IMR-90 (cell line): ENCODE results near the gene CCPG1. TPM values are rescaled to one million over a fixed set of nuclear protein-coding genes. Genes with fewer than 3 reads are reported as not detected.

Experiments used
- ATAC-seq: fragments of 200-7000 bp; cut with Tn5 transposase; 2 replicates; pipeline ENCODE4 v1.9.1; 2020; ENCODE audit warnings: low read depth, mild to moderate bottlenecking, moderate library complexity
- BruUV-seq: library from RNA; stranded (reverse); fragments of 400-500 nt; replicated peaks from 2 replicates; lab custom pipeline; 2021; lab: Mats Ljungman, UMichigan
- CTCF ChIA-PET: fragments of 300-600 bp; formaldehyde crosslinking; extraction: SDS; loops from one replicate; lab custom pipeline; 2021; ENCODE audit warnings: antibody characterized with exemption; lab: Yijun Ruan, JAX
- POLR2A ChIA-PET: fragments of 300-600 bp; sonication (Branson Sonifier 250); formaldehyde crosslinking; loops from one replicate; lab custom pipeline; 2022; ENCODE audit warnings: antibody characterized with exemption; ENCODE audit not compliant: unreplicated experiment; lab: Charles Lee
- DNase-seq: peaks from one replicate; pipeline ENCODE4 v3.0.0; 2013
- H2AFZ ChIP-seq: replicated peaks from 2 replicates; pipeline ENCODE3; 2013; ENCODE audit warnings: low read length, mild to moderate bottlenecking; ENCODE audit not compliant: poor library complexity
- H2AK5ac ChIP-seq: 2 replicates; pipeline ENCODE4 v1.6.1; 2013; ENCODE audit warnings: low read depth, low read length, inconsistent platforms
- H2AK9ac ChIP-seq: replicated peaks from 2 replicates; pipeline ENCODE3; 2013; ENCODE audit warnings: mild to moderate bottlenecking, low read depth, low read length, moderate library complexity; ENCODE audit not compliant: poor library complexity
- H2BK120ac ChIP-seq: 2 replicates; pipeline ENCODE4 v1.6.1; 2013; ENCODE audit warnings: low read depth, low read length, inconsistent platforms
- H2BK15ac ChIP-seq: 3 replicates; pipeline ENCODE4 v1.6.1; 2013; ENCODE audit warnings: low read depth, low read length, inconsistent platforms
- H2BK20ac ChIP-seq: 2 replicates; pipeline ENCODE4 v1.6.1; 2013; ENCODE audit warnings: low read depth, mild to moderate bottlenecking, inconsistent platforms, low read length, moderate library complexity
- H2BK5ac ChIP-seq: 2 replicates; pipeline ENCODE4 v1.6.1; 2013; ENCODE audit warnings: mild to moderate bottlenecking, low read depth, low read length, inconsistent platforms; ENCODE audit not compliant: poor library complexity, severe bottlenecking
- H3K14ac ChIP-seq: replicated peaks from 2 replicates; pipeline ENCODE4 v1.6.1; 2013; ENCODE audit warnings: low read depth, low read length, inconsistent platforms
- H3K18ac ChIP-seq: 2 replicates; pipeline ENCODE4 v1.6.1; 2013; ENCODE audit warnings: low read depth, low read length, control low read depth
- H3K23ac ChIP-seq: 2 replicates; pipeline ENCODE4 v1.6.1; 2013; ENCODE audit warnings: low read depth, low read length, inconsistent platforms
- H3K27ac ChIP-seq: 2 replicates; pipeline ENCODE4 v1.5.1; 2013; ENCODE audit warnings: mild to moderate bottlenecking, control low read depth, low read length; ENCODE audit not compliant: insufficient read depth
- H3K27me3 ChIP-seq: 2 replicates; pipeline ENCODE4 v1.6.1; 2013; ENCODE audit warnings: low read length; ENCODE audit not compliant: control insufficient read depth, insufficient read depth
- H3K36me3 ChIP-seq: 2 replicates; pipeline ENCODE4 v1.6.1; 2013; ENCODE audit warnings: low read length, mixed read lengths; ENCODE audit not compliant: control insufficient read depth, insufficient read depth
- H3K4ac ChIP-seq: 2 replicates; pipeline ENCODE4 v1.6.1; 2013; ENCODE audit warnings: low read depth, low read length, inconsistent platforms
- H3K4me1 ChIP-seq: 2 replicates; pipeline ENCODE4 v1.6.1; 2013; ENCODE audit warnings: low read length, mixed read lengths; ENCODE audit not compliant: control insufficient read depth, insufficient read depth
- H3K4me2 ChIP-seq: 2 replicates; pipeline ENCODE4 v1.6.1; 2013; ENCODE audit warnings: low read depth, mild to moderate bottlenecking, control low read depth, low read length, moderate library complexity
- H3K4me3 ChIP-seq: 2 replicates; pipeline ENCODE4 v1.5.1; 2013; ENCODE audit warnings: low read depth, mild to moderate bottlenecking, control low read depth, low read length, moderate library complexity; ENCODE audit not compliant: insufficient read depth
- H3K56ac ChIP-seq: 2 replicates; pipeline ENCODE4 v1.6.1; 2013; ENCODE audit warnings: low read length, inconsistent platforms; ENCODE audit not compliant: insufficient read depth; ENCODE audit errors: extremely low read depth
- H3K79me1 ChIP-seq, 2 experiments: 2 replicates each; pipeline ENCODE4 v1.6.1; 2013; ENCODE audit warnings: low read length in 2 of 2, inconsistent platforms in 1 of 2, low read depth in 1 of 2
- H3K9ac ChIP-seq: 2 replicates; pipeline ENCODE4 v1.6.1; 2013; ENCODE audit warnings: low read depth, low read length, control low read depth
- H3K9me1 ChIP-seq: 2 replicates; pipeline ENCODE4 v1.6.1; 2013; ENCODE audit warnings: low read length, inconsistent platforms; ENCODE audit not compliant: insufficient read depth
- H3K9me3 ChIP-seq: 2 replicates; pipeline ENCODE4 v1.6.1; 2013; ENCODE audit warnings: low read length; ENCODE audit not compliant: control insufficient read depth, insufficient read depth
- H4K20me1 ChIP-seq: 2 replicates; pipeline ENCODE4 v1.6.1; 2013; ENCODE audit warnings: low read length, inconsistent platforms; ENCODE audit not compliant: insufficient read depth
- H4K5ac ChIP-seq: 2 replicates; pipeline ENCODE4 v1.6.1; 2013; ENCODE audit warnings: mild to moderate bottlenecking, low read depth, low read length, control low read depth
- H4K8ac ChIP-seq, 2 experiments: 2 replicates each; pipeline ENCODE4 v1.6.1; 2013; ENCODE audit warnings: low read depth in 2 of 2, low read length in 2 of 2, control low read depth in 1 of 2, inconsistent platforms in 1 of 2
- H4K91ac ChIP-seq: 2 replicates; pipeline ENCODE4 v1.6.1; 2013; ENCODE audit warnings: low read depth, low read length, inconsistent platforms; ENCODE audit not compliant: insufficient read depth
- BHLHE40 ChIP-seq: fragments of 150-350 bp; IDR thresholded peaks from 2 replicates; pipeline ENCODE4 v1.6.1; 2016; ENCODE audit warnings: mild to moderate bottlenecking, low read depth, low read length
- CEBPB ChIP-seq: IDR thresholded peaks from 2 replicates; pipeline ENCODE4 v1.6.1; 2012; ENCODE audit warnings: low read depth, low read length, improper control_type of control experiment
- CHD1 ChIP-seq: IDR thresholded peaks from 2 replicates; pipeline ENCODE4 v1.6.1; 2012; ENCODE audit warnings: low read depth, low read length, improper control_type of control experiment
- ELK1 ChIP-seq: fragments of 150-350 bp; IDR thresholded peaks from 2 replicates; pipeline ENCODE4 v1.6.1; 2016; ENCODE audit warnings: low read depth, mild to moderate bottlenecking, low read length, moderate library complexity, borderline replicate concordance
- FOS ChIP-seq: fragments of 150-350 bp; IDR thresholded peaks from 2 replicates; pipeline ENCODE4 v1.6.1; 2016; ENCODE audit warnings: low read depth, low read length
- MAZ ChIP-seq: IDR thresholded peaks from 2 replicates; pipeline ENCODE4 v1.6.1; 2012; ENCODE audit warnings: low read depth, mild to moderate bottlenecking, low read length, improper control_type of control experiment, moderate library complexity, borderline replicate concordance
- MXI1 ChIP-seq: IDR thresholded peaks from 2 replicates; pipeline ENCODE4 v1.6.1; 2012; ENCODE audit warnings: low read depth, mild to moderate bottlenecking, low read length, moderate library complexity, borderline replicate concordance
- POLR2A ChIP-seq: IDR thresholded peaks from 2 replicates; pipeline ENCODE4 v1.6.1; 2012; ENCODE audit warnings: mild to moderate bottlenecking, low read depth, low read length
- RCOR1 ChIP-seq: IDR thresholded peaks from 2 replicates; pipeline ENCODE4 v1.6.1; 2012; ENCODE audit warnings: mild to moderate bottlenecking, low read length, improper control_type of control experiment; ENCODE audit not compliant: insufficient replicate concordance
- RFX5 ChIP-seq: IDR thresholded peaks from 2 replicates; pipeline ENCODE4 v1.8.0; 2012; ENCODE audit warnings: low read depth, mild to moderate bottlenecking, low read length, moderate library complexity
- SMC3 ChIP-seq: fragments of 150-350 bp; IDR thresholded peaks from 2 replicates; pipeline ENCODE4 v1.6.1; 2016; ENCODE audit warnings: low read depth, mild to moderate bottlenecking, antibody characterized with exemption, low read length, moderate library complexity
- USF2 ChIP-seq: fragments of 150-350 bp; IDR thresholded peaks from 2 replicates; pipeline ENCODE4 v1.6.1; 2017; ENCODE audit warnings: mild to moderate bottlenecking, antibody characterized with exemption, low read length, low read depth
- WGBS, 2 experiments: methylation state at CpG; one replicate each; pipeline versions ENCODE4 v1.1.5 to v1.1.7; 2013; ENCODE audit warnings: missing lambda C conversion rate in 2 of 2; ENCODE audit not compliant: insufficient read length in 1 of 2; ENCODE audit errors: extremely low coverage in 2 of 2; 5-methylcytosine and 5-hydroxymethylcytosine counted together
- dilution Hi-C: fragments of 300-500 bp; cut with HindIII; formaldehyde crosslinking; loops from one replicate; pipeline ENCODE4 v1.14.3; 2018; ENCODE audit warnings: low sequenced_read_pairs; ENCODE audit not compliant: unreplicated experiment
- in situ Hi-C: fragments of 300-500 bp; cut with MboI; formaldehyde crosslinking; loops from 3 replicates; pipeline ENCODE4 v1.14.3; 2019; ENCODE audit warnings: low sequenced_read_pairs, inconsistent platforms, mixed read lengths
- intact Hi-C: fragments of 100-400 bp; cut with micrococcal nuclease; formaldehyde crosslinking; loops from 2 replicates; pipeline ENCODE4 v1.10.0; 2022
- polyA plus RNA-seq, 3 experiments: library from polyadenylated mRNA; depleted of rRNA; stranded (reverse); fragments of >200 nt; gene quantifications; 2 replicates each; pipeline ENCODE4 v1.2.3, GENCODE V29; 2012; ENCODE audit warnings: low replicate concordance in 1 of 3
- total RNA-seq: library from RNA; depleted of rRNA; stranded (reverse); fragments of >200 nt; gene quantifications from 2 replicates; pipeline ENCODE4 v1.2.3, GENCODE V29; 2012

CCPG1 gene
- total and polyA plus RNA-seq, 2 of the 4 experiments (the other 2 are of a cell fraction) = 11.4 to 14.3 TPM

DNA sequence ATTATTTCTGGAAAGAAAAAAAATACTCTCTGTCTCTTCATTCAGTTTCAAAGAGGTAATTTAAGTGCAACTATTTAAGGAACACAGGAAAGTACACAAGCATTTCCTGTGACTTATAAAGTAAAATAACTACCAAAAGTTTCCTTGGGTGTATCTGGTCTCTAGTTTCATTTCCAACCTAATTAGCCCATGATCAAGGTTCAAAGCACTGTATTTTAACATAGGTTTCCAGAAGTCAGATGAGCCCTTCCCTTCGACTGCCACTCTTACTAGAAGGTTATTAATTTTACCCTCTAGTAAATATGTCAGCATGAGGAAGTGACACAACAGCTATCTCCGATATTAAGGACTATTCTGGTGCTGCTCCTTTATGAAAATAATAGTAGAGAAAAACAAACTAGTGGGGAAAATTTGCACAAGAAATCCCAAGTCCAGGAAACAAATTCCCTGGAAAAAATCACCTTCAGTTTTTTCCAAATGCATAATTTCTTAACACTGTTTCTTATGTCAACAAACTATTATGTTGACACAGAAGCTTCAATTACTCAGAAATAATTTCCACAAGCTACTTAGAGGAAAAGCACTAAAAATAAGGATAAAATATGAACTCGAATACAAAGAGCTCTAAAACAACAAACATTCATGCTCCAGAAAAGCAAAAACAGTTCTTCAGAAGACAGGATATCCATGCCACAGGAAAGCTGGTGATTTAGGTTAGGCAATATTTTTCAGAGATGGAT lies 35.3 kb downstream of the CCPG1 start:
- Histone ChIP-seq H3K9ac (no peak overlapping the region), H3K4me1 (no peaks in the 10 kb centered on the region), H3K4me3 (no peak overlapping the region), H4K91ac (no peak overlapping the region), H3K18ac (no peak overlapping the region), H2AK5ac (no peak overlapping the region), H3K56ac (no peak overlapping the region), H2AFZ (no peak overlapping the region), H3K14ac (no peak overlapping the region), H3K9me1 (0 out of 2 replicates have a peak, but pooled peaks cover 2% of the 10 kb centered on the region), H2BK20ac (no peak overlapping the region), H3K27ac (no peak overlapping the region), H4K5ac (no peak overlapping the region), H3K9me3 (no peaks in the 10 kb centered on the region), H3K4ac (no peak overlapping the region), H2BK15ac (no peak overlapping the region), H2AK9ac (no peak overlapping the region), H2BK5ac (no peak overlapping the region), H3K36me3 (0 out of 2 replicates have a peak, but pooled peaks cover 1% of the 10 kb centered on the region), H3K79me1 (no peaks in the 10 kb centered on the region), H4K20me1 (no peaks in the 10 kb centered on the region), H3K4me2 (peak overlapping the region; percentile 70; the same call in 1 of the 2 replicates), H4K8ac (0 out of 4 replicates have a peak overlapping the region, but pooled peaks of 1 of the 2 experiments have one; percentile 54), H3K27me3 (no peaks in the 10 kb centered on the region), H3K23ac (no peak overlapping the region), H2BK120ac (no peak overlapping the region)
- ATAC-seq (peak; percentile 21; the same call in 1 of the 2 replicates), DNase-seq (no peak)
- BruUV-seq = no TSS peak
- WGBS, 2 experiments = no CpG with 5 or more reads among the region's 3 CpGs
- dilution Hi-C loops (no loop called here), intact Hi-C loops (no loop called here), in situ Hi-C loops (no loop called here)
- CTCF ChIA-PET = no interaction called here
- POLR2A ChIA-PET = no interaction called here
- TF ChIP-seq CHD1 (no peak), CEBPB (no peak), MAZ (no peak), USF2 (no peak), RCOR1 (no peak), ELK1 (no peak), BHLHE40 (no peak), RFX5 (no peak), MXI1 (no peak), FOS (no peak), SMC3 (no peak), POLR2A (no peak)
